Measurements from ENCODE around the gene GP9. TPM values are rescaled to one million over a fixed set of nuclear protein-coding genes. Genes with fewer than 3 reads are reported as not detected.
"Not testable (repeated sequence)": the region's sequence is repeated elsewhere in the genome, so short reads cannot be mapped to it uniquely, and the experiment has no call there.

GP9 gene
- total RNA-seq, 6 experiments from 2014 or later, result not detected

DNA sequence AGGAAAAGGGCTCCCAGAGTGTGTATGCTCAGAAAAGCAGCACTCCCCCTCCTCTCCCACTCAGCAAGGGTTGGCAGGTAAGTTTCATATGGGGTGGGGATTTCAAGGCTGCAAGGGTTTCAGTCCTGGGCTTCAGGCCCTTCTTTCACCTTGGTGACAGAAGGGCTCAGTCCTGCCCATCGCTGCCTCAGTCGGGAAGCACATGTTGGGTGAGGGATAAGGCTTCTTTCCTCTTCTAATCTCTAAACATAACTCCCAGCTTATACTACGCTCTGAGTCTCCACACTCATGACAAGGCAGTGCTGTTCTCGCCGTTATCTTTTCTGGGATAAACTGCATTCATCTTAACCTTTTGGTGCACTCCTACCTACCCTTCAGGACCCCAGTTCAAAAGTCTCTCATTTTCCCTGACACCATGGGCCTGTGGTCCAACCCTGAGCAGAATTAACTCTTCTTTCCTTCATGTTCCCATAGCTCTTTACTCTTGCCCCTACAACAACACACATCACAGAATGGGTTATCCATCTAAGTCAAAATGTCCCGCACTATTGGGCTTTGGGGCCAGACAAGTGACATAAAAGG, 44.0 kb downstream of the GP9 start:
- Mint-ChIP-seq H3K27ac (no peak overlapping the region), H3K4me1 (ENCODE audit: low read depth) (no peaks in the 10 kb centered on the region), H3K4me3 (no peak overlapping the region), H3K27me3 (ENCODE audit: insufficient read depth) (no peaks in the 10 kb centered on the region; the same call in 1 of the 2 replicates), H3K36me3 (ENCODE audit: low read depth) (peaks cover 4% of the 10 kb centered on the region; the same call in 1 of the 2 replicates), H3K9me3 (no peaks in the 10 kb centered on the region)
- DNase-seq, result no peak
- TF ChIP-seq CTCF (IDR thresholded peaks at IDR 0.05), result no peak

DNA sequence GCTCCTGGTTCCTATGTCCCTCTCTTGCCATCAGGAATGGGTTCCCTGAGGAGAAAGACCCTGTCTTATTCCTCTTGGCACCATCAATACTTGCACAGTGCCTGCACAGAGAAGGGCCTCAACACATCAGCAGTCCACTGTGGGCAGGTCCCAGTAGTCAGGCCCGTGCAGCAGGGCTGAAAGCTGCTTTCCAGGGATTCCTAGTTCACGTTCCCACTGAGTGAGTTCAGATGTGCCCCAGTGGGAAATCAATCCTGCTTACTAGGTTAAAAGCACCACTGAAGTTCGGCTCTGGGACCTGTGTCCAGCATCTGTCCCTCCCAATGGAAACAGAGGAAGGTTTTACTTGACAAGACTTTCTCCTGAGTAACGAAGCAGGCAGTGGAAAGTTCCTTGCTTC, 45.3 kb downstream of the GP9 start:
- Mint-ChIP-seq H3K4me3 (no peak overlapping the region), H3K9me3 (no peaks in the 10 kb centered on the region), H3K27me3 (ENCODE audit: insufficient read depth) (no peaks in the 10 kb centered on the region; the same call in 1 of the 2 replicates), H3K27ac (no peak overlapping the region), H3K36me3 (ENCODE audit: low read depth) (peaks cover 12% of the 10 kb centered on the region; the same call in 1 of the 2 replicates), H3K4me1 (ENCODE audit: low read depth) (no peaks in the 10 kb centered on the region)
- DNase-seq, result no peak
- no peak for TF ChIP-seq CTCF (IDR thresholded peaks at IDR 0.05)

DNA sequence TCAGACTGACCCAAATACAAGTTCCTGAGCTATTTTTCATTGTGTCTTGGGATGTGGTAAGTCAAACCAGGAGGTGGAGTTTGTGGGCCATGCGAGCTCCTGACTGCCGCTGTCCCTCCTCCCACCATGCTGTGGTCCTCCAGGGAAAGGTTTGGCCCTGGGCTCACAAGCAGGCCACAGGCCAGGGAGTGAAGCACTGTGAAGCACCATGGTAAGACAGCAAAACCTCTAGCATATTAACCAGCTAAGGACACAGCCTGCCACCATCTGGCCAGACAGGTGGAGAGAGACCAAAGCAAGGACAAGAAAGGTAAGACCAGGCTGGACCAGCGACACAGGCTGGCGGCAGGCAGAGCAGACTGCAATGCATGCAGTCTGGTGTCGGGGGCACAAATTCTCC, 45.7 kb downstream of the GP9 start:
- peaks cover 12% of the 10 kb centered on the region; the same call in 1 of the 2 replicates for H3K36me3 Mint-ChIP-seq (ENCODE audit: low read depth)
- H3K4me1 Mint-ChIP-seq (ENCODE audit: low read depth), result no peaks in the 10 kb centered on the region
- H3K4me3 Mint-ChIP-seq, result no peak overlapping the region
- H3K27me3 Mint-ChIP-seq (ENCODE audit: insufficient read depth), result no peaks in the 10 kb centered on the region; the same call in 1 of the 2 replicates
- TF ChIP-seq CTCF (IDR thresholded peaks at IDR 0.05), result no peak
- no peak overlapping the region for H3K27ac Mint-ChIP-seq
- H3K9me3 Mint-ChIP-seq, result no peaks in the 10 kb centered on the region
- DNase-seq, result no peak

- Mint-ChIP-seq H3K4me1 (ENCODE audit: low read depth) (no peaks in the 10 kb centered on the region), H3K36me3 (ENCODE audit: low read depth) (peaks cover 12% of the 10 kb centered on the region; the same call in 1 of the 2 replicates), H3K27me3 (ENCODE audit: insufficient read depth) (no peaks in the 10 kb centered on the region; the same call in 1 of the 2 replicates), H3K4me3 (no peak overlapping the region), H3K9me3 (no peaks in the 10 kb centered on the region), H3K27ac (no peak overlapping the region)
- no peak for TF ChIP-seq CTCF (IDR thresholded peaks at IDR 0.05)
- no peak for DNase-seq
Measured at GRCh38 chr3:129106866-129107565, 46.4 kb downstream of the GP9 start.

- H3K4me3 Mint-ChIP-seq, result no peak overlapping the region
- H3K4me1 Mint-ChIP-seq (ENCODE audit: low read depth), result no peaks in the 10 kb centered on the region
- H3K36me3 Mint-ChIP-seq (ENCODE audit: low read depth), result peaks cover 12% of the 10 kb centered on the region; the same call in 1 of the 2 replicates
- TF ChIP-seq CTCF (IDR thresholded peaks at IDR 0.05), result no peak
- H3K9me3 Mint-ChIP-seq, result no peaks in the 10 kb centered on the region
- no peak overlapping the region for H3K27ac Mint-ChIP-seq
- H3K27me3 Mint-ChIP-seq (ENCODE audit: insufficient read depth), result no peaks in the 10 kb centered on the region
- DNase-seq, result no peak
Measured at GRCh38 chr3:129107793-129108192, 47.2 kb downstream of the GP9 start.

DNA sequence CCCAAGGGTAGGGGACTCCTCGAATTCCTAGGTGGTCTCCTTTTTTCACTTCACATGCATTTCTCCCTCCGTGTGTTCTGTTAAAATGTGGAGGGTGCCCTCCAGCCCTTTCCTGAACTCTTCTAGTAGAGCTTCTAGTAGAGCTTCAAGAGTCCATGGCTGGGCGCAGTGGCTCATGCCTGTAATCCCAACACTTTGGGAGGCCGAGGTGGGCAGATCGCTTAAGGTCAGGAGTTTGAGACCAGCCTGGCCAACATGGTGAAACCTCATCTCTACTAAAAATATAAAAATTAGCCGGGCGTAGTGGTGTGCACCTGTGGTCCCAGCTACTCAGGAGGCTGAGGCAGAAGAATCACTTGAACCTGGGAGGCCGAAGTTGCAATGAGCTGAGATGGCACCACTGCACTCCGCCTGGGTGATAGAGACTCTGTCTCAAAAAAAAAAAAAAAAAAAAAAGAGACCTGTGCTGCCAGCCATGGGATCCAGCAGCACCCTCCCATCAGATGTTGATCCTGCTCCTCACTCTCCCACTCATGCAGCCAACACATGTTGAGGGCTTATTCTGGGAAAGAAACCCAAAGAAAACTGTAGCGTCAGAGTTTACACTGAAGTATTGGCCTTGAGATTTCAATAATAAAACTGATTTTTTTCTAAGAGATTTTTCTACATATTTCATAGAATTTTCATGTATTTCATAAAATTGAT, 50.6 kb downstream of the GP9 start:
- not testable (repeated sequence) for H3K27ac Mint-ChIP-seq; DNase-seq; H3K4me1 Mint-ChIP-seq (ENCODE audit: low read depth); H3K9me3 Mint-ChIP-seq; H3K27me3 Mint-ChIP-seq (ENCODE audit: insufficient read depth); H3K4me3 Mint-ChIP-seq
- peaks cover 12% of the 10 kb centered on the region; the same call in 1 of the 2 replicates for H3K36me3 Mint-ChIP-seq (ENCODE audit: low read depth)
